BLaER1 treated with 17β-estradiol and CSF1 and Interleukin-3, amounts not matched to agents 10 nM and 100 nM (cell line): ENCODE measurements around the gene SPACA6.

ENCODE experiments used
- H3K27ac ChIP-seq, 11 experiments: shearing (Covaris generic); formaldehyde crosslinking; 2 replicates each; pipeline ENCODE4 v1.8.1; 2022
- H3K27me3 ChIP-seq, 11 experiments: shearing (Covaris generic); formaldehyde crosslinking; 2 replicates each; pipeline ENCODE4 v1.8.1; 2022
- H3K36me3 ChIP-seq, 11 experiments: shearing (Covaris generic); formaldehyde crosslinking; 2 replicates each; pipeline ENCODE4 v1.8.1; 2022
- H3K4me1 ChIP-seq, 10 experiments: shearing (Covaris generic); formaldehyde crosslinking; 2 replicates each; pipeline ENCODE4 v1.8.1; 2022
- H3K4me2 ChIP-seq, 11 experiments: shearing (Covaris generic); formaldehyde crosslinking; 2 replicates each; pipeline ENCODE4 v1.8.1; 2022
- H3K4me3 ChIP-seq, 10 experiments: shearing (Covaris generic); formaldehyde crosslinking; 2 replicates each; pipeline ENCODE4 v1.8.1; 2022
- H3K9ac ChIP-seq, 11 experiments: shearing (Covaris generic); formaldehyde crosslinking; 2 replicates each; pipeline ENCODE4 v1.8.1; 2022
- H3K9me3 ChIP-seq, 11 experiments: shearing (Covaris generic); formaldehyde crosslinking; replicated peaks in 1 of 11; 2 replicates each; pipeline ENCODE4 v1.8.1; 2022
- H4K20me1 ChIP-seq, 11 experiments: shearing (Covaris generic); formaldehyde crosslinking; 2 replicates each; pipeline ENCODE4 v1.8.1; 2022
- Cebpa-rat ChIP-seq, 11 experiments: shearing (Covaris generic); IDR thresholded peaks; 2 replicates each; pipeline ENCODE4 v1.8.1; 2022

Gene SPACA6

GRCh38 chr19:51704626-51705025, 11.5 kb downstream of the SPACA6 start:
- peak overlapping the region; percentile 89 to 99 (median 94) for H3K9ac ChIP-seq

GRCh38 chr19:51706296-51706695, 13.2 kb downstream of the SPACA6 start:
- no peak overlapping the region for H3K4me3 ChIP-seq
- H3K27ac ChIP-seq: 0 out of 22 replicates have a peak overlapping the region, but pooled peaks of 1 of the 11 experiments have one; percentile 4
- peak overlapping the region in 5 of 11 experiments; percentile 11 to 96 (median 94); a peak in 6 of 22 replicates for H3K4me2 ChIP-seq
- no peak for TF ChIP-seq Cebpa-rat (IDR thresholded peaks at IDR 0.05)
- H3K9me3 ChIP-seq: no peaks in the 10 kb centered on the region
- H3K4me1 ChIP-seq: peaks cover 46 to 84% (median 64%) of the 10 kb centered on the region in 10 experiments
- peak overlapping the region in 2 of 11 experiments; percentile 15 to 94; a peak in 2 of 22 replicates for H3K9ac ChIP-seq
- H4K20me1 ChIP-seq: peaks cover 7 to 23% (median 14%) of the 10 kb centered on the region in 11 experiments; a peak in 13 of 22 replicates
- H3K36me3 ChIP-seq: peaks cover 30 to 45% (median 42%) of the 10 kb centered on the region in 11 experiments
- H3K27me3 ChIP-seq: peaks cover 0 to 21% (median 13%) of the 10 kb centered on the region in 11 experiments; a peak in 16 of 22 replicates

More at GRCh38 chr19:51704626-51705025, 11.5 kb downstream of the SPACA6 start:
- Histone ChIP-seq H3K27ac (peak overlapping the region; percentile 91 to 96 (median 94)), H3K36me3 (peaks cover 36 to 62% (median 59%) of the 10 kb centered on the region in 11 experiments), H3K4me2 (peak overlapping the region; percentile 84 to 96 (median 92)), H3K4me1 (peaks cover 29 to 67% (median 47%) of the 10 kb centered on the region in 10 experiments), H3K27me3 (peaks cover 0 to 21% (median 13%) of the 10 kb centered on the region in 11 experiments; a peak in 16 of 22 replicates), H3K9me3 (no peaks in the 10 kb centered on the region), H4K20me1 (peaks cover 7 to 38% (median 20%) of the 10 kb centered on the region in 11 experiments; a peak in 15 of 22 replicates), H3K4me3 (peak overlapping the region; percentile 63 to 89 (median 80))
- no peak for TF ChIP-seq Cebpa-rat (IDR thresholded peaks at IDR 0.05)

DNA sequence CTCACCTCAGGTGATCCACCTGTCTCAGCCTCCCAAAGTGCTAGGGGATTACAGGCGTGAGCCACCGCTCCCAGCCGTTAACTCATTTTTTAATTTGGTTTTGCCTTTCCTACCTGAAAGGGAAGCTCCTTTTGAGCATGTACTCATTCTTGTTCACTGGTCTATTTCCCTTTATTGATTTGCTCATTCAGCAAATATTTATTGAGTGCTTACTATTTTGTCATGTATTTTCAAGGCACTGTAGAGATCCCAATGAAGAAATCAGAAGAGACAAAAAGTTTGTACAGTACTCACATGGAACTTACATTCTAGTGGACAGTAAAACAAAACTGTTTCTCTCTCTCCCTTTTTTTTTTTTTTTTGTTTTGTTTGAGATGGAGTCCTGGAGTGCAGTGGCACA, 13.8 kb downstream of the SPACA6 start:
- no peak for TF ChIP-seq Cebpa-rat (IDR thresholded peaks at IDR 0.05)
- Histone ChIP-seq H3K4me2 (peak overlapping the region in 2 of 11 experiments; percentile 84 to 96; a peak in 3 of 22 replicates), H4K20me1 (peaks cover 7 to 17% (median 12%) of the 10 kb centered on the region in 11 experiments; a peak in 13 of 22 replicates), H3K27ac (no peak overlapping the region), H3K36me3 (peaks cover 24 to 39% (median 36%) of the 10 kb centered on the region in 11 experiments), H3K4me1 (peaks cover 52 to 86% (median 67%) of the 10 kb centered on the region in 10 experiments), H3K9ac (no peak overlapping the region), H3K4me3 (no peak overlapping the region), H3K27me3 (peaks cover 0 to 17% (median 13%) of the 10 kb centered on the region in 11 experiments; a peak in 16 of 22 replicates), H3K9me3 (no peaks in the 10 kb centered on the region)

DNA sequence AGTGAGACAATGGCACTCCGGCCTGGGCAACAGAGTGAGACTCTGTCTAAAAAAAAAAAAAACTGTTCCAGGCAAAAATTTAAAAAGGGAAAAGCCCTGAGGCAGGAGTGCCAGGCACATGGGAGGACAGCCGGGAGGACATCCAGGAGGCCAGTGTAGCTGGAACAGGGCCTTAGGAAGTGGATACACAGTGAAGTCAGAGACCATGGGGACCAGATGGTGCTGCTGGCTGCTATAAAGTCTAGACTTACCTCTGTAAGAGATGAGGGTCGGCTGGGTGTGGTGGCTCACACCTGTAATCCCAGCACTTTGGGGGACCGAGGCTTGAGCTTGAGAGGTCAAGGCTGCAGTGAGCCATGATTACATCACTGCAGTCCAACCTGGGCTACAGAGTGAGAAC, 15.7 kb downstream of the SPACA6 start:
- no peaks in the 10 kb centered on the region for H3K27me3 ChIP-seq
- H4K20me1 ChIP-seq: no peaks in the 10 kb centered on the region; a peak in 2 of 22 replicates
- no peak overlapping the region for H3K4me3 ChIP-seq
- H3K4me1 ChIP-seq: peaks cover 50 to 76% (median 61%) of the 10 kb centered on the region in 10 experiments
- no peak overlapping the region for H3K27ac ChIP-seq
- H3K4me2 ChIP-seq: 0 out of 22 replicates have a peak overlapping the region, but pooled peaks of 2 of the 11 experiments have one; percentile 2 to 5
- no peak overlapping the region for H3K9ac ChIP-seq
- H3K36me3 ChIP-seq: peaks cover 21 to 50% (median 34%) of the 10 kb centered on the region in 11 experiments
- H3K9me3 ChIP-seq: peaks cover 0 to 5% (median 0%) of the 10 kb centered on the region in 11 experiments; a peak in 2 of 22 replicates
- no peak for TF ChIP-seq Cebpa-rat (IDR thresholded peaks at IDR 0.05)

DNA sequence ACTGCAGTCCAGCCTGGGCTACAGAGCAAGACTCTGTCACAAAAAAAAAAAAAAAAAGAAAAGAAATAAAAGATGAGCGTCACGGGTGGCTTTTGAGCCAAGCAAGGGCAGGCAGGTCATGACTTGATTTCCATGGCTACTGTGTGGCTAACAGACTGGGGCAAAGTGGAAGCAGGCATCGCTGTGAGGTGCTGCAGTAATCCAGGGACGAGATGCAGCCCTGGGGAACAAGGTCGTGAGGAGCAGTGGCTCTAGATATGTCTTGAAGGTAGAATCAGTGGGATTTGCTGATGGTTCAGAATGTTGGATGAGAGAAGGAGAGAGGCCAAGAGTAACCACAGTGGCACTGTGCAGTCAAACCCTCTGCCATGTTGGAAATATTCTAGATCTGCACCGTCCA, 16.4 kb downstream of the SPACA6 start:
- no peak for TF ChIP-seq Cebpa-rat (IDR thresholded peaks at IDR 0.05)
- H3K4me3 ChIP-seq: no peak overlapping the region
- peaks cover 50 to 80% (median 62%) of the 10 kb centered on the region in 10 experiments for H3K4me1 ChIP-seq
- peaks cover 21 to 50% (median 34%) of the 10 kb centered on the region in 11 experiments for H3K36me3 ChIP-seq
- no peaks in the 10 kb centered on the region; a peak in 2 of 22 replicates for H4K20me1 ChIP-seq
- 0 out of 22 replicates have a peak overlapping the region, but pooled peaks of 1 of the 11 experiments have one; percentile 61 for H3K27ac ChIP-seq
- peak overlapping the region in 7 of 11 experiments; percentile 5 to 79 (median 61); a peak in 9 of 22 replicates for H3K4me2 ChIP-seq
- H3K9me3 ChIP-seq: peaks cover 0 to 7% (median 0%) of the 10 kb centered on the region in 11 experiments; a peak in 3 of 22 replicates
- no peak overlapping the region for H3K9ac ChIP-seq
- no peaks in the 10 kb centered on the region for H3K27me3 ChIP-seq

DNA sequence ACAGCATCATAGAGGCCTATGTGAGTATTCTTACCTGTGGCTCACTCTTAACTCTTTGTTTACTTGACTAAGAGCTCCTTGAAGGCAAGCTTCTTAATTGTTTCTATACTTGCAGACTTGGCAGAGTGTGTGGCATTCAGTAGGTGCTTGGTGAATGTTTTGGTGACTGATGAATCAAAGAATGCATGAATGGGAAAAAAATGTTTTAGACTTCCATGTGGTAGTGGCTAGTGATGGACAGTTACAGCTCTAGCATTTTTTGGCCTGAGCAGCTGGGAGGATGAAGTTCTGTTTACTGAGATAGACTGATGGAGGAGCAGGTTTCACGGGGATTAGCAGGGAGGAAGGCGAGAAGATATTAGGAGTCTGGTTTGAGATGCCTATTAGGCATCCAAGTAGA, 17.0 kb downstream of the SPACA6 start:
- Histone ChIP-seq H3K9me3 (peaks cover 0 to 7% (median 0%) of the 10 kb centered on the region in 11 experiments; a peak in 4 of 22 replicates), H3K27ac (peak overlapping the region in 6 of 11 experiments; percentile 9 to 61 (median 45); a peak in 9 of 22 replicates), H3K4me3 (no peak overlapping the region), H3K36me3 (peaks cover 21 to 47% (median 31%) of the 10 kb centered on the region in 11 experiments), H3K27me3 (no peaks in the 10 kb centered on the region), H4K20me1 (no peaks in the 10 kb centered on the region; a peak in 2 of 22 replicates), H3K4me2 (peak overlapping the region; percentile 0 to 79 (median 65)), H3K9ac (no peak overlapping the region), H3K4me1 (peaks cover 45 to 82% (median 58%) of the 10 kb centered on the region in 10 experiments)
- no peak for TF ChIP-seq Cebpa-rat (IDR thresholded peaks at IDR 0.05)

- Histone ChIP-seq H3K4me3 (no peak overlapping the region), H3K9ac (no peak overlapping the region), H3K4me2 (peak overlapping the region in 9 of 11 experiments; percentile 5 to 73 (median 65); a peak in 17 of 22 replicates), H3K4me1 (peaks cover 41 to 66% (median 46%) of the 10 kb centered on the region in 10 experiments), H4K20me1 (no peaks in the 10 kb centered on the region; a peak in 2 of 22 replicates), H3K9me3 (peaks cover 0 to 7% (median 0%) of the 10 kb centered on the region in 11 experiments; a peak in 4 of 22 replicates), H3K36me3 (peaks cover 11 to 31% (median 16%) of the 10 kb centered on the region in 11 experiments; a peak in 21 of 22 replicates), H3K27me3 (no peaks in the 10 kb centered on the region), H3K27ac (peak overlapping the region in 3 of 11 experiments; percentile 43 to 61 (median 50); a peak in 4 of 22 replicates)
- no peak for TF ChIP-seq Cebpa-rat (IDR thresholded peaks at IDR 0.05)
Measured at GRCh38 chr19:51711702-51712101, 18.6 kb downstream of the SPACA6 start.

- no peak for TF ChIP-seq Cebpa-rat (IDR thresholded peaks at IDR 0.05)
- no peak overlapping the region for H3K9ac ChIP-seq
- H3K27me3 ChIP-seq: no peaks in the 10 kb centered on the region
- H3K27ac ChIP-seq: peak overlapping the region in 2 of 11 experiments; percentile 10 to 46; a peak in 3 of 22 replicates
- peak overlapping the region in 7 of 11 experiments; percentile 12 to 73 (median 61); a peak in 8 of 22 replicates for H3K4me2 ChIP-seq
- no peak overlapping the region for H3K4me3 ChIP-seq
- peaks cover 38 to 58% (median 44%) of the 10 kb centered on the region in 10 experiments for H3K4me1 ChIP-seq
- peaks cover 2 to 23% (median 7%) of the 10 kb centered on the region in 11 experiments; a peak in 20 of 22 replicates for H3K36me3 ChIP-seq
- H3K9me3 ChIP-seq: peaks cover 0 to 7% (median 0%) of the 10 kb centered on the region in 11 experiments; a peak in 4 of 22 replicates
- no peaks in the 10 kb centered on the region; a peak in 2 of 22 replicates for H4K20me1 ChIP-seq
Measured at GRCh38 chr19:51712461-51713081, 19.4 kb downstream of the SPACA6 start.
